Esophagus (tissue), 2 donors: Measurements from ENCODE around the gene LDOC1. TPM values are rescaled to one million over a fixed set of nuclear protein-coding genes. Genes with fewer than 3 reads are reported as not detected.
"Not testable (repeated sequence)": the region's sequence is repeated elsewhere in the genome, so short reads cannot be mapped to it uniquely, and the experiment has no call there.

ENCODE experiments used
- H3K27ac ChIP-seq, 2 donors: one replicate each; pipeline ENCODE4 v1.5.1; 2013; ENCODE audit warnings: low read depth in 2 of 2, mild to moderate bottlenecking in 2 of 2, inconsistent platforms in 1 of 2, low read length in 1 of 2, moderate library complexity in 1 of 2
- H3K27me3 ChIP-seq, 2 donors: one replicate each; pipeline ENCODE4 v1.6.1; 2013; ENCODE audit warnings: low read length in 2 of 2, control low read depth in 1 of 2, mild to moderate bottlenecking in 1 of 2; ENCODE audit not compliant: insufficient read depth in 2 of 2, control insufficient read depth in 1 of 2
- H3K36me3 ChIP-seq, 2 donors: one replicate each; pipeline ENCODE4 v1.6.1; 2013; ENCODE audit warnings: low read length in 1 of 2; ENCODE audit not compliant: control insufficient read depth in 2 of 2, insufficient read depth in 2 of 2
- H3K4me1 ChIP-seq, 2 donors: one replicate each; pipeline ENCODE4 v1.6.1; 2013; ENCODE audit warnings: low read length in 1 of 2; ENCODE audit not compliant: control insufficient read depth in 2 of 2, insufficient read depth in 2 of 2
- H3K4me3 ChIP-seq, 2 donors: one replicate each; pipeline ENCODE4 v1.5.1; 2013; ENCODE audit warnings: low read length in 2 of 2, mild to moderate bottlenecking in 2 of 2, low read depth in 1 of 2, moderate library complexity in 1 of 2
- H3K9me3 ChIP-seq, 2 donors: one replicate each; pipeline ENCODE4 v1.6.1; 2013; ENCODE audit warnings: mild to moderate bottlenecking in 2 of 2, low read depth in 1 of 2, low read length in 1 of 2, moderate library complexity in 1 of 2; ENCODE audit not compliant: control insufficient read depth in 2 of 2, insufficient read depth in 1 of 2
- WGBS, 2 donors: extraction: QIAGEN DNeasy Blood & Tissue Kit; methylation state at CpG; one replicate each; pipeline ENCODE4 v1.1.7; 2013; 5-methylcytosine and 5-hydroxymethylcytosine counted together
- polyA plus RNA-seq, 2 donors: library from polyadenylated mRNA; stranded (reverse); fragments of 200-250 nt; gene quantifications; one replicate each; pipeline ENCODE4 v1.2.3, GENCODE V29; 2013
- donor health status: healthy with polysubstance abuse.
- donor health status: Bipolar disorder and iron deficiency.

Gene LDOC1
- polyA plus RNA-seq: 10 to 100 TPM; 12.3 to 19.1 TPM

- Histone ChIP-seq H3K27ac (peak within 1 kb of the TSS in 1 of 2 donors; percentile 26), H3K4me3 (peak within 1 kb of the TSS; percentile 56 to 67), H3K36me3 (no peaks in the 10 kb centered on the region), H3K9me3 (no peaks in the 10 kb centered on the region), H3K4me1 (no peaks in the 10 kb centered on the region), H3K27me3 (no peaks in the 10 kb centered on the region)
- 1 to 29% methylated on average over 68 to 83 of the region's 83 CpGs for WGBS, 2 donors
These were observed at the start of gene LDOC1 for GRCh38 chrX:141176586-141177451. Gene LDOC1, minus strand, starts transcription at chrX:141177129. Its CDS starts 108 bp downstream, at chrX:141177021.

GRCh38 chrX:141221611-141222010 is 44.7 kb upstream of the LDOC1 start:
- H3K9me3 ChIP-seq: no peaks in the 10 kb centered on the region
- 76 to 87% methylated on average over 2 of the region's 2 CpGs for WGBS, 2 donors

GRCh38 chrX:141220342-141221008 is 43.5 kb upstream of the LDOC1 start:
- H3K36me3 ChIP-seq: no peaks in the 10 kb centered on the region
- WGBS, 2 donors: 45 to 54% methylated on average over 3 of the region's 3 CpGs
- no peaks in the 10 kb centered on the region for H3K9me3 ChIP-seq
- no peaks in the 10 kb centered on the region for H3K4me1 ChIP-seq
- H3K27me3 ChIP-seq: no peaks in the 10 kb centered on the region
- H3K4me3 ChIP-seq: no peak overlapping the region
- no peak overlapping the region for H3K27ac ChIP-seq

More at GRCh38 chrX:141221611-141222010, 44.7 kb upstream of the LDOC1 start:
- H3K27me3 ChIP-seq: no peaks in the 10 kb centered on the region
- no peak overlapping the region for H3K4me3 ChIP-seq
- no peaks in the 10 kb centered on the region for H3K36me3 ChIP-seq
- H3K27ac ChIP-seq: no peak overlapping the region
- H3K4me1 ChIP-seq: no peaks in the 10 kb centered on the region

- Histone ChIP-seq H3K9me3 (no peaks in the 10 kb centered on the region), H3K4me3 (no peak overlapping the region), H3K27ac (no peak overlapping the region), H3K27me3 (no peaks in the 10 kb centered on the region), H3K36me3 (no peaks in the 10 kb centered on the region), H3K4me1 (no peaks in the 10 kb centered on the region)
- WGBS, 2 donors: 72 to 93% methylated on average over 1 of the region's 1 CpG
These were observed 37.3 kb upstream of the LDOC1 start for GRCh38 chrX:141214196-141214595.

GRCh38 chrX:141201962-141202361 is 25.0 kb upstream of the LDOC1 start:
- no peaks in the 10 kb centered on the region for H3K9me3 ChIP-seq
- 80 to 92% methylated on average over 3 of the region's 3 CpGs for WGBS, 2 donors
- no peaks in the 10 kb centered on the region for H3K27me3 ChIP-seq
- no peaks in the 10 kb centered on the region for H3K4me1 ChIP-seq
- no peaks in the 10 kb centered on the region for H3K36me3 ChIP-seq
- H3K27ac ChIP-seq: no peak overlapping the region
- H3K4me3 ChIP-seq: no peak overlapping the region

- not testable (repeated sequence) for H3K4me3 ChIP-seq, H3K4me1 ChIP-seq, H3K27ac ChIP-seq, H3K9me3 ChIP-seq, H3K27me3 ChIP-seq, H3K36me3 ChIP-seq
- 98% methylated on average over 19 to 24 of the region's 24 CpGs for WGBS, 2 donors
These were observed 11.6 kb upstream of the LDOC1 start for GRCh38 chrX:141188573-141188972.

- Histone ChIP-seq H3K9me3 (no peaks in the 10 kb centered on the region), H3K27ac (no peak overlapping the region), H3K36me3 (no peaks in the 10 kb centered on the region), H3K4me3 (no peak overlapping the region), H3K27me3 (no peaks in the 10 kb centered on the region), H3K4me1 (no peaks in the 10 kb centered on the region)
- 86 to 87% methylated on average over 5 of the region's 5 CpGs for WGBS, 2 donors
These were observed 8.4 kb upstream of the LDOC1 start for GRCh38 chrX:141185366-141185765.

GRCh38 chrX:141183000-141183399 is 6.1 kb upstream of the LDOC1 start:
- no peaks in the 10 kb centered on the region for H3K27me3 ChIP-seq
- no peak overlapping the region for H3K4me3 ChIP-seq
- WGBS, 2 donors: 69 to 76% methylated on average over 5 of the region's 5 CpGs
- H3K9me3 ChIP-seq: no peaks in the 10 kb centered on the region
- H3K36me3 ChIP-seq: no peaks in the 10 kb centered on the region
- H3K4me1 ChIP-seq: no peaks in the 10 kb centered on the region
- no peak overlapping the region for H3K27ac ChIP-seq

- Histone ChIP-seq H3K36me3 (no peaks in the 10 kb centered on the region), H3K9me3 (no peaks in the 10 kb centered on the region), H3K4me1 (no peaks in the 10 kb centered on the region), H3K27ac (no peak overlapping the region), H3K27me3 (no peaks in the 10 kb centered on the region), H3K4me3 (no peak overlapping the region)
- 70 to 73% methylated on average over 7 of the region's 7 CpGs for WGBS, 2 donors
These were observed 3.9 kb upstream of the LDOC1 start for GRCh38 chrX:141180851-141181250.
